MM.1S (cell line): ENCODE data around the gene MYO1F.

ENCODE experiments used
- CTCF ChIP-seq: fragments of 300-600 bp; sonication (generic); IDR thresholded peaks from 2 replicates; pipeline ENCODE4 v1.5.1; 2016; ENCODE audit warnings: antibody characterized with exemption, low read length, mixed read lengths
- EZH2 ChIP-seq: fragments of 300-600 bp; sonication (generic); optimal IDR thresholded peaks from 2 replicates; pipeline ENCODE3; 2017; ENCODE audit warnings: low read depth, mild to moderate bottlenecking, antibody characterized with exemption, low read length, mixed read lengths
- EZH2phosphoT487 ChIP-seq: fragments of 300-600 bp; sonication (generic); IDR thresholded peaks from 2 replicates; pipeline ENCODE4 v1.6.1; 2018; ENCODE audit warnings: antibody characterized with exemption, low read length

DNA sequence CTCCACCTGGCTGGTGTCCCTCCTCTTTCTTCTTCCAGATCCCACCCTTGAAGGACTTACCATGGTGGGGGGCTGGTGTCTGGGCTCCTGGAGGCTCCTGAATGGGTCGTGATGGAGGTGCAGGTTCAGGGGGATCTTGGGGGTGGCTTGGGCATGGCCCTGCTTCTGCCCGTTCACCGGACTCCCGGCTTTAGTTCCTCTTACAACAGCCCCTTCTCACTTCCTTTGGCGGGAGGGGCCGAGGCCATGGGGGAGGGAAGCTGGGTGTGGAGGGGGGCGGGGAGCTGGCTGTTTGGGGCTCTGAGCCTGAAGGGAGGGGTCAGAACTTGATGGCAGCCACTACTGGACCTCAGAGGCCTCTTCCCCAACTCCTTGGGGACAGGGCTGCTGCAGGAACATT is at the start of gene MYO1F:
- TF ChIP-seq EZH2 (no peak), CTCF (no peak), EZH2phosphoT487 (no peak)
